GM19467 (cell line): Measurements from ENCODE around the gene TPD52L2.
"Not testable (repeated sequence)": the region's sequence is repeated elsewhere in the genome, so short reads cannot be mapped to it uniquely, and the experiment has no call there.

ENCODE experiments used
- ATAC-seq: cut with Tn5 transposase; IDR thresholded peaks from one replicate; pipeline ENCODE4 v1.9.1; 2021; ENCODE audit warnings: mild to moderate bottlenecking, moderate library complexity; ENCODE audit not compliant: unreplicated experiment

TPD52L2 gene

DNA sequence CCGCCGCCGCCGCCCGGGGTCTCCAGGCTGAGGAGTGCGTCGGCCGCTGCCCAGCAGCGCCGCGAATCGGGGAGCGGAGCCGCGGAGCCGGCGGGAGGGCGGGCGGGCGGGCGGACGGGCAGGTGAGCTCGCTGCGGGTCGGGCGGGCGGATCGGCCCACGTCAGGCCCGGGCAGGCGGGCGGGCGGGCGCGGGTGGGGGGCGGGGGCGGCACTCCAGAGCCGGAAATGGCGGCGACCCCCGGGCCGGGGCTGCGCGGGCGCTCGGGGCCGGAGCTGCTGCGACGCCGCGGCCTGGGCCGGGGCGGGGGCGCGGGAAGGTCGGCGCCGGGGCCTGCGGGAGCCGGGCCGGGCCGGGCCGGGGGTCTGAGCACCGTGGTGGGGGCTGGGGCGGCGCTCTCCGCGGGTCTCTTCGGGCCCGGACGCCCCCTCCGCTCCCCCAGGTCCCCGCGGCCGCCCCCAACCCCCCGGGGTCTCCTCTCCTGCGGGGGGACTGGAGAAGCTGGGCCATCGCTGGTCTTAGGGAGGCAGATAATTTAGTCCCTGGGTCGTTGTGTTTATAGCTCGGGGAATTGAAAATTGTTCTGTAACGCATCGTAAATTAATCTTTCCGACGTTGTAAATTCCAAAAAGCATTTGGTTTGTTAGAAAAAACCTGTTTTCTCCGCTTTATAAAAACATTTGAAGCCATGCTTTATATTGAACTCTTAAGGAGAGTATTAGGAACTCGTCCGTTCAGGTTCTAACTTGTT is 30.3 kb downstream of the TPD52L2 start:
- ATAC-seq: peak; percentile 12

GRCh38 chr20:63895952-63896263 is 30.8 kb downstream of the TPD52L2 start:
- no peak for ATAC-seq

GRCh38 chr20:63896264-63897105 is 31.4 kb downstream of the TPD52L2 start:
- no peak for ATAC-seq

DNA sequence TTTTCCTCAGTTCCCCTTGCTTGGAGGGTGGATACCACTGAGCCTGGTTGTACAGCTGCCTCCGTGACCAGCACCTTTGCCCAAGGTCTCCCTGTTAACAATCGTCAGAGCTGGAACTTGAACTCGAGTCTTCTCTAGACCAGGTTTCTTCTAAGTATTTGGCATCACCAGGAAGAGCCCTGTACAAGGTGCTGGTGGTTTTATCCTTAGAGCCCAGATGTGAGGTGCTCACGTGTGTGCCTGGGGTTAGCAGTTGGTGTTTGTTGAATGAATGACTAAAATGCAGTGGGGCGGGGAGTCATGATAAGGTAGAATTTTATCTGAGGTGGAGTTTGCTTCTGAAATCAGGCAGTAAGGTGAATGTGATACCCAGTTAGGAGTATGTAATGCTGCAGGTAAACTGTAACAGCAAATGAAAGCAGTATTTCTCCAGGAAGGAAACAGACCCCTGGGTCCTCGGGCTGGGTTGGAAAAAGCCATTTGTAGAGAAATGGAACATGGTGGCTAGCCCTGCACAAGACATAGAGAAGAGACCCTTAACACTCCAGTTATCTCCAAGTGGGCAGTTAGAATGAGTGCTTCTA is 33.0 kb downstream of the TPD52L2 start:
- ATAC-seq: no peak

DNA sequence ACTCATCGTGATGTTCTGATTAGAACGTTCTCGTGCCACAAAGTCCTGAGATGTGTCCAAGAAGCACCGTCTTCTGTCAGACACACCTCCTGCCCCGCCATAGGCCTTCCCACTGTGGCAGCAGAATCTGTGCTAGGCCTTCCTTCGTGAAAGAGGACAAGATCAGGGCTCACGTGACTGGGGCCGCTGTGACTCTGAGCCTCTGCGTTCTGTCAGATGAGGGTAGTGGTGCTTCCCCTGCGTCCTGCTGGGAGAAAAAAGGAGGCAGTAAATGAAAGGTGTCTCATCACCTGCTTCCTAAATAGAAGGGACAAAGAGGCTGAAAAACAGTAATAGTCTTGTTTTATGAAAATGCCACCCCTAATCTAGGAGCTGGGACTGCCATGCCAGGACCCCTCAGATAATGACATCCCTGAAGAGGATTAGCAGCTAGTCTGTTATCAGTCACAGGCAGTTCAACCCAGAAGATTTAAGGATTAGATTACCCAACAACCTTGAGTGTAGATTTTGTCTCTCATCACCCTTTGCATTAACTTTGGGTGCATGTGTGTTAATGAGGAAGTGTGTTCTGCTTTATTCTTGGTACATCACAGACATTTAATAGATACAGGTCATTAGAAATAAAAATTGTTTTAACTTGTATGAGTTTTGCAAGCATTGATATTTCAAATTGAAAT is 34.0 kb downstream of the TPD52L2 start:
- ATAC-seq: no peak

- no peak for ATAC-seq
Observed at GRCh38 chr20:63900413-63900812, 35.3 kb downstream of the TPD52L2 start.

DNA sequence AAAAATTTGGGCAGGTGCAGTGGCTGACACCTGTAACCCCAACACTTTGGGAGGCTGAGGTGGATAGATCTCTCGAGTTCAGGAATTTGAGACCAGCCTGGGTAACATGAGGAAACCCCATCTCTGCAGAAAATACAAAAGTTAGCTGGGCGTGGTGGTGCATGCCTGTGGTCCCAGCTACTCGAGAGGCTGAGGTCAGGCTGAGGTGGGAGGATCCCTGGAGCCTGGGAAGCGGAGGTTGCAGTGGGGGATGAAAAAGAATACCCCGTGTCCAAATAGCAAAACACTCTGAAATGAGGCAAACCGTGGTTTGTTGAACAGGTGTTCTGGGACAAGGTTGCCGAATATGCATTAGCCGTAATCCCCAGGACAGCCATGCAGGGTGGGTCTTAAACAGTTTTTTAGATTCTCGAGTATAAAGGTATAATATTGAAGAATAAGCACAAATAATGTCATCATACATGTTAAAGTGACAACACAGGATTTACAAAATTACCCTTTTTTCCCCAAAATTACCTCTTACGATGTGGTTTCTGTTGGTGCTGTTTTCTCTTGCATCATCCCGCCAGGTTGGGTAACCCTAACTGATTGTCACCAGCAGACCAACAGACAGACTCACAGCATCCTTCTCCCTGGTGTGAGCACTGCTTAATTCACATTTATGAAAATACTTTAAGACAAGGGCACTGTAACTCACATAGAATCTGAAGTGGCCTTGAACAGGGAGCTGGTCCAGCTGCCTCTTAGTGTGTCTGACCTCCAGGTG is 38.9 kb downstream of the TPD52L2 start:
- no peak for ATAC-seq

DNA sequence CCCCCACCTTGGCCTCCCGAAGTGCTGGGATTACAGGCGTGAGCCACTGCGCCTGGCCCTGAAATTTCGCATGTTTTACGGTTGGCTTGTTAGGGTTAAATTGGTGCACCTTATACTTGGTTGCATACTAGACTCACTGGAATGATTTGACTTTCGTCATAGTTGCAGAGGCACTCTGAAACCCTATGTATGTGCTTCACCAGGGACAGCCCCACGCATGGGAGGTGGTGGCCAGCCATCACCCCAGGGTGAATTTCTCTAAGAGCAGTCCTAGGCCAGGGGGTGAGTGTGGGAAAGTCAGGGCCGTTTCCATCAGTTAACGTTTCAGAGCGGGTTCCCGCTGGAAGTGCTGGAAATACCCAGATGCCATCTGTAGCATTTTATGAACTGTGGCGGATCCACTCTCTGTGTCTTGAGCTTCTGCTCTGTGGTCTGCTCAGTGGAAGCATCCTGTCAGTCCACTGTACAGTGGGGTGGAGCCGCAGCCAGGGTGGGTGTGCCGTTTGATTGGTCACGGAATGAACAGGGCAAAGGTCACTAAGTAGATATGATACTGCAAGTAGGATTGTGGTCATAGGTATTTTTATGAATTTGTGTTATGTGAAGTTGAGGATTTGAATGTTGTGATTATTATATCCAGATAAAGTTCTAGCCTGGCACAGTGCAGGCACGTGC is 43.1 kb downstream of the TPD52L2 start:
- no peak for ATAC-seq

- ATAC-seq: no peak
Observed at GRCh38 chr20:63911176-63911575, 46.1 kb downstream of the TPD52L2 start.

GRCh38 chr20:63913768-63914167 is 48.7 kb downstream of the TPD52L2 start:
- no peak for ATAC-seq

GRCh38 chr20:63915471-63915870 is 50.4 kb downstream of the TPD52L2 start:
- ATAC-seq: no peak

DNA sequence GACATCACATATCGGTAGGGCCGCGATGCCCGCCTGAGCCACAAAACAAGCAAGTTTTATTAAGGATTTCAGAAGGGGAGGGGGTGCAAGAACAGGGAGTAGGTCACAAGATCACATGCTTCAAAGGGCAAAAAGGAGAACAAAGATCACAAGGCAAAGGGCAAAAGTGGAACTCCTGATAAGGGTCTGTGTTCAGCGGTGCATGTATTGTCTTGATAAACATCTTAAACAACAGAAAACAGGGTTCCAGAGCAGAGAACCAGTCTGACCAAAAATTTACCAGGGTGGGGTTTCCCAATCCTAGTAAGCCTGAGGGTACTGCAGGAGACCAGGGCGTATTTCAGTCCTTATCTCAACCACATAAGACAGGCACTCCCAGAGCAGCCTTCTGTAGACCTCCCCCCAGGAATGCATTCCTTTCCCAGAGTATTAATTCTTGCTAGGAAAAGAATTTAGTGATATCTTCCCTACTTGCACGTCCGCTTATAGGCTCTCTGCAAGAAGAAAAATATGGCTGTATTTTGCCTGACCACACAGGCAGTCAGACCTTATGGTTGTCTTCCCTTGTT is 51.4 kb downstream of the TPD52L2 start:
- ATAC-seq: not testable (repeated sequence)

DNA sequence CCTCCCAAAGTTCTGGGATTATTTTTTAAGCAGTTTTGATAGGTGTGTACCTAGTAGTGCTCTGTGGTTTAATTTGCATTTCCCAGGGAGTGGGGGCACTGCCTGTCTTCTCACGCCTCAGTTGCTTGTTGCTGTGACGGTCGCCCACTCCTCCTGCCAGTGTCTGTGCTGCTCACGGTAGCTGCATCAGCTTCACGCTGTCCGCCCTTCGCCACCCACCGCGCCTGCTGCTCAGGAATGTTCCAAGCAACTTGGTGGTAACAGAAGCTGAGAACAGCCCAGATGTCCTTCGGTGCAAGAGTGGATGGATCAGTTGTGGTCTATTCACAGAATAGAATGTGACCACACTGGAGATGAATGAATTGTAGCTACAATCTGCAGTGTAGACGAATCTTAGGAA is 52.7 kb downstream of the TPD52L2 start:
- ATAC-seq: no peak

DNA sequence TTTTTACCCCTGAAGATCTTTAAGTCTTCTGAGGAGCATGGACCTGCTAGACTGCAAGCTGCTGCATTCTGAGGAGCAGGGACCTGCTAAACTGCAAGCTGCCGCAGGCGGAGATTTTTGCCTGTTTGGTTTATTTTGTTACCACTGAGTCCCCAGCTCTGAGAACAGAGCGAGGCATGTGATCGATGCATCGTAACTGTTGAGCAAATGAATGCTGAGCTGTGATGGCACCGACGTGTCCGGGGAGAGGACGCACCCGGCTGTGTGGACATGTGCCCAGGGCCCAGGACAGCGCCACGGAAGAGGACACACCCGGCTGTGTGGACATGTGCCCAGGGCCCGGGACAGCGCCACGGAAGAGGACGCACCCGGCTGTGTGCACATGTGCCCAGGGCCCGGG is 54.1 kb downstream of the TPD52L2 start:
- no peak for ATAC-seq

- ATAC-seq: no peak
Observed at GRCh38 chr20:63920226-63920625, 55.2 kb downstream of the TPD52L2 start.

GRCh38 chr20:63923651-63924050 is 58.6 kb downstream of the TPD52L2 start:
- ATAC-seq: no peak

DNA sequence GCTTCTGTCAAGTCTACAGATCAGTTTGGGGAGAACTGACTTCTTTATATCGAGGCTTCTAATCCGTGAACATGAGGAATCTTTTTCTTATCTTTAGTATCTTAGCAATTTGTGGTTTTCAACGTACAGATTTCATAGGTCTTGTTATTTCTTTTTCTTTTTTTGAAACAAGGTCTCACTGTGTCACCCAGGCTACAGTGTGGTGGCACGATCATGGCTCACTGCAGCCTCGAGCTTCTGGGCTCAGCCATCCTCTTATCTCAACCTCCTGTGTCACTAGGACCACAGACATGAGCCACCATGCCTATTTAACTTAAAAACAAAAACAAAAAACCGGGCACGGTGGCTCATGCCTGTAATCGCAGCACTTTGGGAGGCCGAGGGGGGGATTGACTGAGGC is 59.2 kb downstream of the TPD52L2 start:
- ATAC-seq: no peak

DNA sequence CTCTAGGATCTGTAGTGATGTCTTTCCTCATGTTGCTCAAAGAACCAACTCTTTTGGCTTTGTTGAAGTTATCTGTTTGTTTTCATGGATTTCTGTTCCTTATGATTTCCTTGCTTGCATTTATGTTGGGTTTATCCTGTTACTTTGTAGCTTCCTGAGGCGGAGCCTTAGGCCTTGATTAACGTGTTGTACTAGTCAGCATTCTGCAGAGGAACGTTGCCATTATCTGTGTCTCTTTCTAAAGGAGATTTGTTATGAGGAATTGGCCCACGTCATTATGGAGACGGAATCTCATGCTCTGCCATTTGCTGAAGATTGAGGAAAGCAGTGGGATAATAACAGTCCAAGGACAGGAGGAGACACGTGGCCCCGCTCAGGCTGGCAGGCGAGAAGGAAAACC is 61.2 kb downstream of the TPD52L2 start:
- ATAC-seq: no peak

DNA sequence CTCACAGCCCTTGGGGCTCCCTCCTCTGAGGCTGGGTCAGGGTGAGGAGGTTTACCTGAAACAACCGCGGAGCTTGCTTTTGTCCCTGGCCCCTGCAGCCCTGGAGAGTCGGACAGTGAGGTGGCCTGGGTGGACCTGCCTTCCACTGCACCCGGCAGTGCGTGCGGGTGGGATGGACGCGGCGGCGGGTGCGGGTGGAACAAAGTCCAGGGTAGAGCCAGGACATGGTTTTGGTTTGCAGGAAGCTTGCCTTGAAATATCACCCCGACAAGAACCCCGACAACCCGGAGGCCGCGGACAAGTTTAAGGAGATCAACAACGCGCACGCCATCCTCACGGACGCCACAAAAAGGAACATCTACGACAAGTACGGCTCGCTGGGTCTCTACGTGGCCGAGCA is 64.0 kb downstream of the TPD52L2 start:
- ATAC-seq: no peak

DNA sequence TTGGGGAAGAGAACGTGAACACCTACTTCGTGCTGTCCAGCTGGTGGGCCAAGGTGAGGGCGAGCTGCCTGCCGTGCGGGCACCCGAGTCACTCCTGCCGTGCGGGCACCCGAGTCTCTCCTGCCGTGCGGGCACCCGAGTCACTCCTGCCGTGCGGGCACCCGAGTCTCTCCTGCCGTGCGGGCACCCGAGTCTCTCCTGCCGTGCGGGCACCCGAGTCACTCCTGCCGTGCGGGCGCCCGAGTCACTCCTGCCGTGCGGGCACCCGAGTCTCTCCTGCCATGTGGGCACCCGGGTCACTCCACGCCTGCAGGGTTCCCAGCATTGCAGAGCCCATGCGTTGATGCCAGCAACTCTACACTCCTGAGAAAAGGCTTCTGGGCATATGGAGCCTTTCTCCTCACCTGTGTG is 64.4 kb downstream of the TPD52L2 start:
- not testable (repeated sequence) for ATAC-seq
